Stimulated activated CD4-positive, alpha-beta T cell treated with anti-CD3 and anti-CD28 coated beads, Interleukin-12 subunit alpha, Interleukin-12 subunit beta, amount 100 ng/mL, for 4 hours (primary cell): ENCODE results near the gene CBX3.
"Not testable (repeated sequence)": the region's sequence is repeated elsewhere in the genome, so short reads cannot be mapped to it uniquely, and the experiment has no call there.

Source experiments
- DNase-seq: peaks from one replicate; pipeline ENCODE4 v3.0.0-alpha.2; 2020

Gene CBX3

DNA sequence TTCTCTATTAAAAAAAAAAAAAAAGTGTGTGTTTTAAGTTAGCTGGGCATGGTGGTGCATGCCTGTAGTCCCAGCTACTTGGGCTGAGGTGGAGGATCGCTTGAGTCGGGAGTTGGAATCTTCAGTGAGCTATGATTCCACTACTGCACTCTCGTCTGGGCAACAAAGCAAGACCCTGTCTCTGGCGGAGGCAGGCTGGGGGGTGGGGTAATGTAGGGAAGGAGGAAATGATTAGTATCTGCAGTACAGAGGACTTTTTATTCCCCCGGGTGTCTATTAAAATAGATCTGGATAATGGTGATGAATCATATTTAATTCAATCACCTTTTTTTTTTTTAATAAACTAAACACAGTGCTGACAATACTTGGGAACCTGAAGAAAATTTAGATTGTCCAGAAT, 6.5 kb downstream of the CBX3 start:
- no peak for DNase-seq

DNA sequence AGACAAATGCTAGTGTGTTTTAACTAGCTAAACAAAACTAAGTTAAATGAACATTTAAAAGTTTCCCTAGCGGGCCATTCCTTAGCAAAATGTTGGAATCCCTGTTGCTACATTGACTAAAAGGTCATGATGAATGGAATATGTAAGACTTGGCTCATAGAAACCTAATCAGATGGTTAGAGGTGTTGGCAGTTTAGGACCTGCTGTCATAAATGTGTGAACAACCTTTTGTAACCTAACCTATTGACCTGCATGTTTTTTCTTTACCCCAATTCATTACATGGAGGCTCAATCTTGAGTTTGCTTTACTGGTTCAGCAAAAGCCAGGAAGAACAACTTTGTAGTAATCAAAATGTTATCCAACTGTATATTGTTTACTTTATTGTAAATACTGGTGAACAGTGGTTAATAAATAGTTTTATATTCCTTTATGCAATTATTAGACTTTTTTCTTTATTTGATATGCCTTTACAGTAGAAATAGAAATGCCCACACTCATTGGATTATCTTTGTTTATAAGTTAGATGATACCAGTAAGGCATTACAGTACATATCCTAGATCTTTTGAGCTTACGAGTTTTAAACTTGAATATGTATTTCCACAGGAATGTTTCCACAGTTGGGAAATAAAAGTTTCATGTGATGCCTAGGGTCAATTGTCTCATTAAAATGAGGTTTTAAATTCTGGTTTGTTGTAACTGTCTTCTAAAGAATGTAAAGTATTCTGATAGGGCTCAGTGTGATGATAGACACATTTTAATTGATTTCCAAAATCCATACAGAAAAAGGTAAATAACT, 11.6 kb downstream of the CBX3 start:
- DNase-seq: no peak

DNA sequence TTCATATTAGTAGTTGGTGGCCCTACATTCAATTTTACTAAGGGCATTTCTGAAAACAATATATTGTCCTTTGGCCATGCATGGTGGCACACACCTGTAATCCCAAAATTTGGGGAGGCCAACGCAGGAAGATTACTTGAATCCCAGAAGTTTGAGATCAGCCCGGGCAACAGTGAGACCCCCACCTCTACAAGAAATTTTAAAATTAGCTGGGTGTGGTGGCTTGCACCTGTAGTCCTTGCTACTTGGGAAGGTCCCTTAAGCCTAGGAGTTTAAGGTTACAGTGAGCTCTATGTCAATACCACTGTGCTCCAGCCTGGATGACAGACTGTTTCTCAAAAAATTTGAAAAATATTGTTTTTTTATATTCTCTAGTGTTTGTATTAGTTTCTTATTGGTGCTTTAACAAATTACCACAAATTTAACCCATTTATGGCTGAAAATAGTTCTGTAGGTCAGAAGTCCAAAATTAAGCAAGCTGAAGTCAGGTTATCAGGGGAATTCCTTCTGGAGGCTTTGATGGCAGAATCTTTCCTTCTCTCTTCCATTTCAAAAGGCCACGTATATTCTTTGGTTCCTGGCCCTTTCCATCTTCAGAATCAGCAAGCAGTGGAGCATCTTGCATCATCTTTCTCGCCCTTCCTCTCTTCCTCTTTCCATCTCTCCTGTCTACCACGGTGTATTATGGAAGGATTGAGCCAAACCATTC, 12.4 kb downstream of the CBX3 start:
- DNase-seq: no peak

DNA sequence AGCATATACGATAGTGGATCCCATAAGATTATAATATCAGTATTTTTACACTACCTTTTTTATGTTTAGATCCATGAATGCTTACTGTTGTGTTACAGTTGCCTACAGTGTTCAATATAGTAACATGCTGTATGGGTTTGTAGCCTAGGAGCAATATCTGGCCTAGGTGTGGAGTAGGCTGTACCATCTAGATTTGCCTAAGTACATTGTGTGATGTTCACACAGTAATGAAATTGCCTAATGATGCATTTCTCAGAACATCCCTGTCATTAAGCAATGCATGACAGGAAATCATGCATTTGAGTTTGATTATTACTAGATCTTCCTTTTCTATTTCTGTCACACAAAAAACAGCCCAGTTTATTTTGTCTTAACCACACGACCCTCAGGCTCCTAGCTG, 14.5 kb downstream of the CBX3 start:
- no peak for DNase-seq

DNA sequence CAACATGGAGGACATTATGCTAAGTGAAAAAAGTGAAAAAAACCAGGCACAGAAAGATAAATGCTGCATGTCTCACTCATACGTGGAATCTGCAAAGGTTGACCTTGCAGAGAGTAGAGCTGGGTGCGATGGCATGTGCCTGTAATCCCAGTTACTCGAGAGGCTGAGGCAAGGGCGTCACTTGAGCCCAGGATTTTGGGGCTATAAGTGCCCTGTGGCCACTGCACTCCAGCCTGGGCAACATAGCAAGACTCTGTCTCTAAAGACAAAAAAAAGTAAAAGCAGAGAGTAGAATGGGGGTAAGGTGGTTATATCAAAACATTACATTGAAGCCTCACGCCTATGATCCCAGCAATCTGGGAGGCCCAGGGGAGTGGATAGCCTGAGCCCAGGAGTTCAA, 22.8 kb downstream of the CBX3 start:
- no peak for DNase-seq

DNA sequence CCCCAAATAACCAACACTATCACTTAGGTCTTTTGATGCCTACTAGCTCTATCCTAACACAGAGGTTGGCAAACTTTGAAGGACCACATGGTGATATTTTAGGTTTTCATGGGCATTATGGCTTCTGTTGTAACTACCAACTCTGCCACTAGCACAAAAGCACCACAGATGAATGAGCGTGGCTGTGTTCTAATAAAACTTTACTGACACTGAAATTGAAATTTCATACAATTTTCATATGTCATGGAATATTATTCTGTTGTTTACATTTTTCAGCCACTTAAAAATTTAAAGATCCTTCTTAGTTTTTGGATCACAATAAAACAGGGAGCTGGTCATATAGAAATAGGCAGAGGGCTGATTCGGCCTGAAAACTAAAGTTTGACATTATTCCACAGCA, 26.4 kb downstream of the CBX3 start:
- no peak for DNase-seq

DNA sequence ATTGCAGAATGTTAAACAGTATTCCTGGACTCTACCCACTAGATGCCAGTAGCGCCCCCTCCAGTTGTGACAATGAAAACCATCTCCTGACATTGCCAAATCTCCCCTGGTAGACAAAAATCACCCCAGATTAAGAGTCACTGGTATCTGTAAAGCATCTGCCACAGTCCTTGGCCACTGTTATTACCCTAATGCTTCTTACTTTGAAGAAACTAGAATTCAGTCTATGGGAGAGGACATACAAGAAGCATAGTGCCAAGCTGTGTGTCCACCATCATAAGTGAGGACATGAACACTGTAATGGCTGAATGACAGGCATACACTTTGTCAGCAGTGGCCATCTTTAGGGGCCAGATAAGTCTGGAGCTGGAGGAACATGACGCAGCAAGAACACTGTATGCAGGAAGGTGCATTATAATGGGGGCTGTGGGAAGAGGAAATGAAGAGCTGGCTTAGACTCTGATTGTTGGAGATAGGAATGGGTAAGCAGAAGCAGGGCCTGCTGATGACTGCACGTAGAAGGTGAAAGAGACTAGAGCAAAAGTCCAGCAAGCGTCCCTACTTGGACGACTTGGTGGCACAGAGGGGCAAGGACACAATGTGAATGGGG, 32.5 kb downstream of the CBX3 start:
- DNase-seq: no peak

DNA sequence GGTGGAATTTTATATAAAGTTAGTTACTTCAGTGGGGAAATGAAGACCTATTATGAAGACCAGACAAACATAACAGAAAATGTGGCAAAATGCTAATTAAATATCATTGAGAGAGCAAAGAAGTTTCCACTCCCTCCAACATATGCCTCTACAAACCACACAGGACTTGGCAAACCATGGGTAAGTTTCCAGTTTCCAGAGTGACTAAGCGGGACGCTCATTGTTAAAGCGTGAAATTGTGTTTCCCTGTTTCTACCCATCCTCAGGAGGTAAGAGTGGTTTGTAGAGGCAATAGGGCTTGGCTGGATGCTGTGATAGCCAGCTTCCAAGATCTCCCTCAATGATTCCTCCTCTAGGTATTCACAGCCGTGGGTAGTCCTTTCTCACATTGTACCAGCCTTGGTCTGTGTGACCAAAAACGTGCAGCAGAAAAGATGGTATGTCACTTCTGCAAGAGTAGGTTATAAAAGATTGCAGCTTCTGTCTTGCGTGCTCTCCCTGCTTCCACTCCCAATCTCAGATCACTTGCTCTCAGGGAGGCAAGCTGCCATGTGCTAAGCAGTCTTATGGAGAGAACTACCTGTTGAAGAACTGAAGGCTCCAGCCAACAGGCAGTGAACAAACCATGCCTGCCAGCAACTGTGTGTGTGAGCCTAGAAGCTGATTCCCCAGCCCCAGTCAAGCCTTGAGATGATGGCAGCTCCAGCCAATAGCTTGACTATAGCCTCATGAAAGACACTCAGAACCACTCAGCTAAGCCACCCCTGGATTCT, 35.7 kb downstream of the CBX3 start:
- DNase-seq: no peak

DNA sequence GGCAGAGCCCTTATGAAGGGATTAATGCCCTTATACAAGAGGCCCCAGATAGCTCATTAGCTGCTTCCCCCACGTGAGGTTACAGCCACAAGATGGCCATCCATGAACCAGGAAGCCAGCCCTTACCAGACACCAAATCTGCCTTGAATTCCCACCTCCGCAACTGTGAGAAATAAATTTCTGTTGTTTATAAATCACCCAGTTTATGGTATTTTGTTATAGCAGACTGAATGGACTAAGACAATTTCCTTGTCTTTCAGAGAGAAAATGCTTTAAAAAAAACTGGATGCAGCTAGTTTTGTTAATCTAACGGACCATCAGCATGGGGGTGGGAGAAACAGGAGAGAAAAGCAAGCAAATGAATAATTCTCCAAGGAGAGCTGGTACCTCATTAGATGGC, 36.5 kb downstream of the CBX3 start:
- no peak for DNase-seq

DNA sequence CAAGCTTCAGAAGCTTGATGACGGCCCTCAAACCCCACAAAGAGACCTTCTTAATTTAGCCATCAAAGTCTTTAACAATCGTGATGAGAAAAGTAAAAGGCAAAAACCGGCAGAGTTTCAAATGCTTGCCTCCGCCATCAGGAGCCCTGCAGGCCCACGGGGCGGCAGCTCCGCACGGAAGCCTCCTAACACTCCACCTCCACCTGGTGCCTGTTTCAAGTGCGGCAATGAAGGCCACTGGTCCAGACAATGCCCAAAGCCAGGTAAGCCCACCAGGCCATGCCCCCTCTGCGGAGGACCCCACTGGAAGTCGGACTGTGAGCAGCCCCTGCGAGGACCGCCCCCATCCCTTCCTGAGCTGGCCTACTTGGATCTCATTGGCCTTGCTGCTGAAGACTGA, 43.6 kb downstream of the CBX3 start:
- DNase-seq: no peak

DNA sequence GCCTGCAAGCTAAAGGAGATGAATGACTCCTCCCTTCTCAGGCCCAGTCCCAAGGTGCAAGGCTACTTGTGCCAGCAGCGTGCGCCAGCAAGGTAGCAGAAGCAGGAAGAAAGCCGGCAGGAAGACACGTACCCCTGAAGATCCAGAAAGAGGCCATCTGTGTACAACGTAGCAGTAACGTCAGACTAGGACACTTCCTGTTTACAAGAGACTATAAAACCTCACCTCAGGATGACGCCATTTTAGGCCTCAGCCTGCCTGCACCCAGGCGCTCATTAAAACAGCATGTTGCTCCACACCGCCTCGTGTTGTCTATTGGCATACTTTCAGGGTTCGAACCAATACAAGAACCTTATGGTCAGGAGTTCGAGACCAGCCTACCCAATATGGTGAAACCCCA, 48.7 kb downstream of the CBX3 start:
- DNase-seq: no peak

DNA sequence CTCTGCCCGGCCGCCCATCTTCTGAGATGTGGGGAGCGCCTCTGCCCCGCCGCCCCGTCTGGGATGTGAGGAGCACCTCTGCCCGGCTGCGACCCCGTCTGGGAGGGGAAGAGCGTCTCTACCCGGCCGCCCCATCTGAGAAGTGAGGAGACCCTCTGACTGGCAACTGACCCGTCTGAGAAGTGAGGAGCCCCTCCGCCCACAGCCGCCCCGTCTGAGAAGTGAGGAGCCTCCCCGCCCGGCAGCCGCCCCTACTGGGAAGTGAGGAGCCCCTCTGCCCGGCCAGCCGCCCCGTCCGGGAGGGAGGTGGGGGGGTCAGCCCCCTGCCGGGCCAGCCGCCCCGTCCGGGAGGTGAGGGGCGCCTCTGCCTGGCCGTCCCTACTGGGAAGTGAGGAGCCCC, 60.3 kb downstream of the CBX3 start:
- not testable (repeated sequence) for DNase-seq
